ENCODE measurements around the gene WNT11.

Gene WNT11

GRCh38 chr11:76206327-76207081 is at the start of gene WNT11:
Gene WNT11 (minus strand): TSS chr11:76206502. CDS start chr11:76206407, 95 bp downstream.
- DNase-seq: peak; percentile 32

- DNase-seq: no peak
Observed at GRCh38 chr11:76253416-76253815, 47.1 kb upstream of the WNT11 start.

GRCh38 chr11:76252631-76253070 is 46.3 kb upstream of the WNT11 start:
- DNase-seq: peak; percentile 9

- DNase-seq: no peak
Observed at GRCh38 chr11:76251576-76251975, 45.3 kb upstream of the WNT11 start.

- DNase-seq: no peak
Observed at GRCh38 chr11:76251226-76251575, 44.9 kb upstream of the WNT11 start.

- no peak for DNase-seq
Observed at GRCh38 chr11:76250520-76251225, 44.4 kb upstream of the WNT11 start.

- no peak for DNase-seq
Observed at GRCh38 chr11:76249195-76249741, 43.0 kb upstream of the WNT11 start.

GRCh38 chr11:76248210-76248609 is 41.9 kb upstream of the WNT11 start:
- no peak for DNase-seq

- no peak for DNase-seq
Observed at GRCh38 chr11:76247091-76247490, 40.8 kb upstream of the WNT11 start.

- no peak for DNase-seq
Observed at GRCh38 chr11:76246271-76246933, 40.1 kb upstream of the WNT11 start.

- DNase-seq: no peak
Observed at GRCh38 chr11:76245720-76246119, 39.4 kb upstream of the WNT11 start.

GRCh38 chr11:76244316-76244851 is 38.1 kb upstream of the WNT11 start:
- no peak for DNase-seq

- no peak for DNase-seq
Observed at GRCh38 chr11:76243957-76244285, 37.6 kb upstream of the WNT11 start.

- no peak for DNase-seq
Observed at GRCh38 chr11:76243193-76243956, 37.1 kb upstream of the WNT11 start.

GRCh38 chr11:76242004-76242779 is 35.9 kb upstream of the WNT11 start:
- no peak for DNase-seq

GRCh38 chr11:76241243-76242000 is 35.1 kb upstream of the WNT11 start:
- no peak for DNase-seq

- no peak for DNase-seq
Observed at GRCh38 chr11:76240666-76241065, 34.4 kb upstream of the WNT11 start.

GRCh38 chr11:76240161-76240540 is 33.8 kb upstream of the WNT11 start:
- no peak for DNase-seq

GRCh38 chr11:76239483-76240160 is 33.3 kb upstream of the WNT11 start:
- no peak for DNase-seq

- no peak for DNase-seq
Observed at GRCh38 chr11:76238551-76238950, 32.2 kb upstream of the WNT11 start.

- DNase-seq: no peak
Observed at GRCh38 chr11:76237914-76238313, 31.6 kb upstream of the WNT11 start.

Measured in NCI-H1694 (cell line).